ENCODE results near the gene KDM4B. TPM values are rescaled to one million over a fixed set of nuclear protein-coding genes. Genes with fewer than 3 reads are reported as not detected.

KDM4B gene
- total RNA-seq, 1 donor = 22.1 TPM

DNA sequence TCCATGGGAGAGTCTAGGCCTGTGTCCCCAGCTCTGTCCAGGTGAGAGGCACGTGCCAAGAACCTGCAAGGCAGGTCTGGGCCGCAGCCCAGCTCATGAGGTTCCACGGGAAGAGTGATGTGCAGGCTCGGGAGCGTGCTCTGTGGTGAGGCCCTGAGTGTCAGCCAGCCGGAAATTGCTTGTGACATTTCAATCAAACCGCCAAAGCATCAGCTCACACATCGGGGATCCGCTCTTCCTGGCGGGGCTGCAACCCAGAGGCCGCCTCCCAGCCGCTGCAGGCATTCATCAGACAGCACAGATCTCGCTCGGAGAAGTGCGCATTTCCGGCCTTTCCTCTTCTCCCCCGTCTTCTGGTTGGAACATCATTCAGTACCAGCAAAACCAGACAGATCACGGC, 109.3 kb downstream of the KDM4B start:
- Histone ChIP-seq H3K27ac (ENCODE audit: low read depth, low read length) (no peak overlapping the region), H4K20me1 (ENCODE audit: insufficient read depth, low read length) (peaks cover 5% of the 10 kb centered on the region), H2AFZ (ENCODE audit: low read length) (no peak overlapping the region), H3K4me3 (ENCODE audit: insufficient read depth, low read length) (no peak overlapping the region), H3K36me3 (ENCODE audit: insufficient read depth, low read length) (peaks cover 16% of the 10 kb centered on the region), H3K9me3 (ENCODE audit: low read depth, low read length) (no peaks in the 10 kb centered on the region), H3K4me2 (ENCODE audit: insufficient read depth, low read length) (no peak overlapping the region), H3K79me2 (ENCODE audit: insufficient read depth, low read length) (no peaks in the 10 kb centered on the region), H3K27me3 (ENCODE audit: insufficient read depth, low read length) (no peaks in the 10 kb centered on the region), H3K4me1 (ENCODE audit: insufficient read depth, low read length) (no peaks in the 10 kb centered on the region)
- no peak for DNase-seq (ENCODE audit: insufficient read length, low spot score, missing footprints)
- TF ChIP-seq, protein P1, sequence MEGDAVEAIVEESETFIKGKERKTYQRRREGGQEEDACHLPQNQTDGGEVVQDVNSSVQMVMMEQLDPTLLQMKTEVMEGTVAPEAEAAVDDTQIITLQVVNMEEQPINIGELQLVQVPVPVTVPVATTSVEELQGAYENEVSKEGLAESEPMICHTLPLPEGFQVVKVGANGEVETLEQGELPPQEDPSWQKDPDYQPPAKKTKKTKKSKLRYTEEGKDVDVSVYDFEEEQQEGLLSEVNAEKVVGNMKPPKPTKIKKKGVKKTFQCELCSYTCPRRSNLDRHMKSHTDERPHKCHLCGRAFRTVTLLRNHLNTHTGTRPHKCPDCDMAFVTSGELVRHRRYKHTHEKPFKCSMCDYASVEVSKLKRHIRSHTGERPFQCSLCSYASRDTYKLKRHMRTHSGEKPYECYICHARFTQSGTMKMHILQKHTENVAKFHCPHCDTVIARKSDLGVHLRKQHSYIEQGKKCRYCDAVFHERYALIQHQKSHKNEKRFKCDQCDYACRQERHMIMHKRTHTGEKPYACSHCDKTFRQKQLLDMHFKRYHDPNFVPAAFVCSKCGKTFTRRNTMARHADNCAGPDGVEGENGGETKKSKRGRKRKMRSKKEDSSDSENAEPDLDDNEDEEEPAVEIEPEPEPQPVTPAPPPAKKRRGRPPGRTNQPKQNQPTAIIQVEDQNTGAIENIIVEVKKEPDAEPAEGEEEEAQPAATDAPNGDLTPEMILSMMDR (IDR thresholded peaks at IDR 0.05; ENCODE audit: extremely low read depth, low read depth, low read length) = no peak

GRCh38 chr19:5078666-5079065, 109.8 kb downstream of the KDM4B start:
- Histone ChIP-seq H3K27ac (ENCODE audit: low read depth, low read length) (no peak overlapping the region), H3K4me3 (ENCODE audit: insufficient read depth, low read length) (no peak overlapping the region), H2AFZ (ENCODE audit: low read length) (no peak overlapping the region), H3K36me3 (ENCODE audit: insufficient read depth, low read length) (peaks cover 15% of the 10 kb centered on the region), H4K20me1 (ENCODE audit: insufficient read depth, low read length) (peaks cover 8% of the 10 kb centered on the region), H3K4me1 (ENCODE audit: insufficient read depth, low read length) (no peaks in the 10 kb centered on the region), H3K4me2 (ENCODE audit: insufficient read depth, low read length) (no peak overlapping the region), H3K9me3 (ENCODE audit: low read depth, low read length) (no peaks in the 10 kb centered on the region), H3K79me2 (ENCODE audit: insufficient read depth, low read length) (no peaks in the 10 kb centered on the region), H3K27me3 (ENCODE audit: insufficient read depth, low read length) (no peaks in the 10 kb centered on the region)
- TF ChIP-seq, protein P1 (IDR thresholded peaks at IDR 0.05; ENCODE audit: extremely low read depth, low read depth, low read length) = no peak
- DNase-seq (ENCODE audit: insufficient read length, low spot score, missing footprints) = no peak

- no peaks in the 10 kb centered on the region for H3K9me3 ChIP-seq (ENCODE audit: low read depth, low read length)
- H3K79me2 ChIP-seq (ENCODE audit: insufficient read depth, low read length) = no peaks in the 10 kb centered on the region
- H3K4me3 ChIP-seq (ENCODE audit: insufficient read depth, low read length) = no peak overlapping the region
- H3K27me3 ChIP-seq (ENCODE audit: insufficient read depth, low read length) = no peaks in the 10 kb centered on the region
- H3K36me3 ChIP-seq (ENCODE audit: insufficient read depth, low read length) = peaks cover 15% of the 10 kb centered on the region
- H3K27ac ChIP-seq (ENCODE audit: low read depth, low read length) = no peak overlapping the region
- DNase-seq (ENCODE audit: insufficient read length, low spot score, missing footprints) = no peak
- H3K4me2 ChIP-seq (ENCODE audit: insufficient read depth, low read length) = no peak overlapping the region
- H4K20me1 ChIP-seq (ENCODE audit: insufficient read depth, low read length) = peaks cover 9% of the 10 kb centered on the region
- no peak overlapping the region for H2AFZ ChIP-seq (ENCODE audit: low read length)
- TF ChIP-seq, protein P1 (IDR thresholded peaks at IDR 0.05; ENCODE audit: extremely low read depth, low read depth, low read length) = no peak
- H3K4me1 ChIP-seq (ENCODE audit: insufficient read depth, low read length) = no peaks in the 10 kb centered on the region
Measured at GRCh38 chr19:5079071-5079774, 110.3 kb downstream of the KDM4B start.

- no peaks in the 10 kb centered on the region for H3K9me3 ChIP-seq (ENCODE audit: low read depth, low read length)
- TF ChIP-seq, protein P1 (IDR thresholded peaks at IDR 0.05; ENCODE audit: extremely low read depth, low read depth, low read length) = no peak
- no peak overlapping the region for H3K27ac ChIP-seq (ENCODE audit: low read depth, low read length)
- peaks cover 15% of the 10 kb centered on the region for H3K36me3 ChIP-seq (ENCODE audit: insufficient read depth, low read length)
- no peaks in the 10 kb centered on the region for H3K79me2 ChIP-seq (ENCODE audit: insufficient read depth, low read length)
- H2AFZ ChIP-seq (ENCODE audit: low read length) = no peak overlapping the region
- DNase-seq (ENCODE audit: insufficient read length, low spot score, missing footprints) = no peak
- H4K20me1 ChIP-seq (ENCODE audit: insufficient read depth, low read length) = peaks cover 9% of the 10 kb centered on the region
- no peaks in the 10 kb centered on the region for H3K4me1 ChIP-seq (ENCODE audit: insufficient read depth, low read length)
- no peaks in the 10 kb centered on the region for H3K27me3 ChIP-seq (ENCODE audit: insufficient read depth, low read length)
- H3K4me2 ChIP-seq (ENCODE audit: insufficient read depth, low read length) = no peak overlapping the region
- no peak overlapping the region for H3K4me3 ChIP-seq (ENCODE audit: insufficient read depth, low read length)
Measured at GRCh38 chr19:5080030-5080654, 111.2 kb downstream of the KDM4B start.
